Measurements from ENCODE around the gene HMX2. TPM values are rescaled to one million over a fixed set of nuclear protein-coding genes. Genes with fewer than 3 reads are reported as not detected.

HMX2 gene
- total RNA-seq, 2 experiments from 2014 or later: not detected

DNA sequence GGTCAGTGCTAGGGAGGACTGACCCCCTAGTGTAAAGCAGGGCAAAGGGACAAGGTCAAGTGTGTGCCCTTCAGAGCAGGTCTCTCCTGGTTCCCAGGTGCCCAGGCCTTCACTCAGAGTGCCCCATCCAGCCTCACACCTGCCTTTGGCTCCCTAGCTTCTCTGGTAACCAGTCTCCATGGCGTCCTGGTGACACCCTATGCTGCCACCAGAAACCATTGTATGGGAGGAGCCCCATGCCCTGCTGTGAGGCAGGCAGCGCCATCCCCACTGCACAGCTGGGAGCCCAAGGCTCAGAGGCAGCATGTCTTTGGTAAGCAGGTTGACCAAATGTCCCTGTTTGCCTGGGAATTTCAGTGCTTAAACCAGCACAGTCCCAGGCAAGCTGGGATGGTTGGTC, 45.3 kb upstream of the HMX2 start:
- Histone ChIP-seq H3K4me1 (ENCODE audit: insufficient read depth, low read length) (no peaks in the 10 kb centered on the region), H3K27ac (ENCODE audit: low read depth in 1 of 2, low read length in 2 of 2) (no peak overlapping the region), H3K4me3 (ENCODE audit: low read length) (no peak overlapping the region), H3K9me3 (ENCODE audit: control insufficient read depth in 1 of 2, insufficient read depth in 1 of 2, low read length in 2 of 2) (no peaks in the 10 kb centered on the region), H3K27me3 (ENCODE audit: control insufficient read depth in 1 of 2, insufficient read depth in 2 of 2, low read length in 2 of 2) (peaks cover 0 to 8% of the 10 kb centered on the region in 2 experiments), H3K36me3 (ENCODE audit: insufficient read depth, low read length) (no peaks in the 10 kb centered on the region)
- no peak for ATAC-seq (ENCODE audit: poor library complexity)
- CTCF ChIA-PET: interaction anchor here (0.7 to 1.0 kb wide), 2 partner anchors 12 to 156 kb away, joined by 4 read pairs; no protein-coding TSS in a partner anchor
- no peak overlapping the region for H3K27ac Mint-ChIP-seq
- H3K4me3 Mint-ChIP-seq: no peak overlapping the region
- H3K36me3 Mint-ChIP-seq (ENCODE audit: low read depth): no peaks in the 10 kb centered on the region
- intact Hi-C loops (cut with DNase I, micrococcal nuclease): no loop called here
- no peaks in the 10 kb centered on the region for H3K9me3 Mint-ChIP-seq
- POLR2A ChIA-PET: no interaction called here
- H3K27me3 Mint-ChIP-seq: peaks cover 25% of the 10 kb centered on the region
- H3K4me1 Mint-ChIP-seq (ENCODE audit: low read depth): no peaks in the 10 kb centered on the region
- no peak for DNase-seq
- TF ChIP-seq, protein P1, sequence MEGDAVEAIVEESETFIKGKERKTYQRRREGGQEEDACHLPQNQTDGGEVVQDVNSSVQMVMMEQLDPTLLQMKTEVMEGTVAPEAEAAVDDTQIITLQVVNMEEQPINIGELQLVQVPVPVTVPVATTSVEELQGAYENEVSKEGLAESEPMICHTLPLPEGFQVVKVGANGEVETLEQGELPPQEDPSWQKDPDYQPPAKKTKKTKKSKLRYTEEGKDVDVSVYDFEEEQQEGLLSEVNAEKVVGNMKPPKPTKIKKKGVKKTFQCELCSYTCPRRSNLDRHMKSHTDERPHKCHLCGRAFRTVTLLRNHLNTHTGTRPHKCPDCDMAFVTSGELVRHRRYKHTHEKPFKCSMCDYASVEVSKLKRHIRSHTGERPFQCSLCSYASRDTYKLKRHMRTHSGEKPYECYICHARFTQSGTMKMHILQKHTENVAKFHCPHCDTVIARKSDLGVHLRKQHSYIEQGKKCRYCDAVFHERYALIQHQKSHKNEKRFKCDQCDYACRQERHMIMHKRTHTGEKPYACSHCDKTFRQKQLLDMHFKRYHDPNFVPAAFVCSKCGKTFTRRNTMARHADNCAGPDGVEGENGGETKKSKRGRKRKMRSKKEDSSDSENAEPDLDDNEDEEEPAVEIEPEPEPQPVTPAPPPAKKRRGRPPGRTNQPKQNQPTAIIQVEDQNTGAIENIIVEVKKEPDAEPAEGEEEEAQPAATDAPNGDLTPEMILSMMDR (IDR thresholded peaks at IDR 0.05): no peak

DNA sequence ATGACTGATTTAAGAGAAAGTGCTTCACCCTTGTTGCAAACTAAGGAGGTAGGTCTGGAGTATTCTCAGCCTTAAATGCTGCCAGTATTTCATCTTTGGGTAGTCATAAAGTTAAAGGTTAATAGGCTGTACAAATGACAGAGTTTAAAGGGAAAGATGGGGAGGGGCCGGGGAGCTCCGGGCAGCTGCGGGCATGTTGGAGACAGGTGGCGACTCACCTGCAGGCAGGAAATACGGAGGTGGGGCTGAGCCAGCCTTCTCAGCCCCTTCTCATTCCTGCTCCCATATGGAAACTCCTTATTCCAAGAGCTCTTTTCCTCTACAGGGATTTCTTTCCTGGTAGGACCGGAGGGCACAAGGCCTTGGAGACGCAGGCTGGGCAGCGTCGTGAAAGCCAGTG, 44.0 kb upstream of the HMX2 start:
- intact Hi-C loops (cut with DNase I, micrococcal nuclease): no loop called here
- no peak overlapping the region for H3K27ac ChIP-seq (ENCODE audit: low read depth in 1 of 2, low read length in 2 of 2)
- ChIA-PET POLR2A (no interaction called here), CTCF (no interaction called here)
- ATAC-seq (ENCODE audit: poor library complexity) (no peak), DNase-seq (no peak)
- Mint-ChIP-seq H3K36me3 (ENCODE audit: low read depth) (no peaks in the 10 kb centered on the region), H3K9me3 (no peaks in the 10 kb centered on the region), H3K4me3 (no peak overlapping the region), H3K4me1 (ENCODE audit: low read depth) (no peaks in the 10 kb centered on the region), H3K27me3 (peaks cover 34% of the 10 kb centered on the region), H3K27ac (no peak overlapping the region)
- TF ChIP-seq, protein P1 (IDR thresholded peaks at IDR 0.05): no peak
- no peaks in the 10 kb centered on the region for H3K4me1 ChIP-seq (ENCODE audit: insufficient read depth, low read length)
- H3K4me3 ChIP-seq (ENCODE audit: low read length): no peak overlapping the region
- H3K27me3 ChIP-seq (ENCODE audit: control insufficient read depth in 1 of 2, insufficient read depth in 2 of 2, low read length in 2 of 2): peaks cover 0 to 8% of the 10 kb centered on the region in 2 experiments
- H3K9me3 ChIP-seq (ENCODE audit: control insufficient read depth in 1 of 2, insufficient read depth in 1 of 2, low read length in 2 of 2): no peaks in the 10 kb centered on the region
- H3K36me3 ChIP-seq (ENCODE audit: insufficient read depth, low read length): no peaks in the 10 kb centered on the region

DNA sequence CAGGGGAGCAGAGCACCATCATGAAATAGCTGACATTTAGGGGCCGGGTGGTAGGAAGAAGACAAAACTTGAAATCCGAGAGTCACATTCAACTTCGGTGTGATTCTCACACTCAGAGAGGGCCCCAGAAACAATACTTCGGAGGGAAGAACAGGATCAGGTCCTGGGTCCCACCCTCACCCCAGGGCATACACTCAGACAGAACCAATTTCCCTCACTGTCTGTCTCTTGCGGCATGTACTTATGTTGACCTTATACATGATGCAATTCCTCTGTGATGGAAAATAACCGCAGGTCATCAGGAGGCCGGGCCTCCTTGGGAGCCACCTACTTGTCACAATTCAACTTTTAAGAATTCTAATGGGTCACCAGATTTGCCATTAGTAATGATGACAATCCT, 38.5 kb upstream of the HMX2 start:
- H3K4me1 ChIP-seq (ENCODE audit: insufficient read depth, low read length): no peaks in the 10 kb centered on the region
- Mint-ChIP-seq H3K9me3 (no peaks in the 10 kb centered on the region), H3K4me1 (ENCODE audit: low read depth) (no peaks in the 10 kb centered on the region), H3K36me3 (ENCODE audit: low read depth) (no peaks in the 10 kb centered on the region), H3K4me3 (no peak overlapping the region), H3K27ac (no peak overlapping the region), H3K27me3 (peaks cover 50% of the 10 kb centered on the region)
- H3K27me3 ChIP-seq (ENCODE audit: control insufficient read depth in 1 of 2, insufficient read depth in 2 of 2, low read length in 2 of 2): peaks cover 5 to 7% of the 10 kb centered on the region in 2 experiments
- intact Hi-C loops (cut with DNase I, micrococcal nuclease): no loop called here
- TF ChIP-seq, protein P1 (IDR thresholded peaks at IDR 0.05): no peak
- ChIA-PET CTCF (no interaction called here), POLR2A (no interaction called here)
- DNase-seq (no peak), ATAC-seq (ENCODE audit: poor library complexity) (no peak)
- no peaks in the 10 kb centered on the region for H3K36me3 ChIP-seq (ENCODE audit: insufficient read depth, low read length)
- no peak overlapping the region for H3K4me3 ChIP-seq (ENCODE audit: low read length)
- H3K9me3 ChIP-seq (ENCODE audit: control insufficient read depth in 1 of 2, insufficient read depth in 1 of 2, low read length in 2 of 2): no peaks in the 10 kb centered on the region
- H3K27ac ChIP-seq (ENCODE audit: low read depth in 1 of 2, low read length in 2 of 2): no peak overlapping the region
